Keratinocyte (primary cell): ENCODE results near the gene OCIAD1.

ENCODE experiments used
- CTCF ChIP-seq, 3 experiments: IDR thresholded peaks in 1 of 3; conservative IDR thresholded peaks in 1 of 3; optimal IDR thresholded peaks in 1 of 3; 2 replicates in 2 of 3; 3 replicates in 1 of 3; pipeline versions ENCODE3 to v1.5.1; 2011; ENCODE audit warnings: low read length in 3 of 3, mild to moderate bottlenecking in 3 of 3, moderate library complexity in 2 of 3, control low read depth in 1 of 3, inconsistent platforms in 1 of 3; ENCODE audit not compliant: insufficient read depth in 2 of 3; ENCODE audit errors: extremely low read depth in 1 of 3
- EZH2 ChIP-seq: IDR thresholded peaks from one replicate; pipeline ENCODE4 v1.6.1; 2012; ENCODE audit warnings: inconsistent platforms, mild to moderate bottlenecking, low read length, moderate library complexity

GRCh38 chr4:48801016-48801715 lies 29.7 kb upstream of the OCIAD1 start:
- TF ChIP-seq CTCF (optimal IDR thresholded peaks at IDR 0.05 in 1 of 3, IDR thresholded peaks at IDR 0.05 in 1 of 3, conservative IDR thresholded peaks at IDR 0.05 in 1 of 3; ENCODE audit: extremely low read depth in 1 of 3, insufficient read depth in 2 of 3, low read length in 3 of 3) (peak in 1 of 3 experiments; percentile 7), EZH2 (no peak)
